GM18499 (cell line): ENCODE results near the gene YOD1.

Experiments used
- ATAC-seq: cut with Tn5 transposase; IDR thresholded peaks from one replicate; pipeline ENCODE4 v1.9.1; 2021; ENCODE audit warnings: moderate number of reproducible peaks; ENCODE audit not compliant: insufficient read depth, unreplicated experiment

Gene YOD1

GRCh38 chr1:207073906-207074820, 23.2 kb upstream of the YOD1 start:
- ATAC-seq: no peak

DNA sequence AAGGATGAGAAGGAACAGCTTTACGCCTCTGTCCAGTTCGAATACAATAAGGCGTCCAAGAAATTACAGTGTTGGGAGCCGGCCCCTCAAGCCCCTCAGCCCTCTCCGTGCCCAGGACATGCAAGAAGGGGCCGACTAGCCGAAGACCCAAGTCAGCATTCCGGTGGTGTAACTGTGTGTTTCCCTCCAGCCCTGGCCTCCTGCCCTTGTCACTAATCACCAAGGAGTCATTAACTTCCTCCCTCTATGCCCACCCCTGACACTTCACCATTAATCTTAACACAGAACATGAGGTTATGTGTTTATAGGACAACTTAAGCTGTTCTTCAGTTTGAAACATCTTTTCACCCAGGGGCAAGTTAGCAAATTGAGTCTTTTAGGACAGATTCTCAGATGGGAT, 21.2 kb upstream of the YOD1 start:
- no peak for ATAC-seq

- ATAC-seq: no peak
Measured at GRCh38 chr1:207071426-207071825, 20.4 kb upstream of the YOD1 start.

DNA sequence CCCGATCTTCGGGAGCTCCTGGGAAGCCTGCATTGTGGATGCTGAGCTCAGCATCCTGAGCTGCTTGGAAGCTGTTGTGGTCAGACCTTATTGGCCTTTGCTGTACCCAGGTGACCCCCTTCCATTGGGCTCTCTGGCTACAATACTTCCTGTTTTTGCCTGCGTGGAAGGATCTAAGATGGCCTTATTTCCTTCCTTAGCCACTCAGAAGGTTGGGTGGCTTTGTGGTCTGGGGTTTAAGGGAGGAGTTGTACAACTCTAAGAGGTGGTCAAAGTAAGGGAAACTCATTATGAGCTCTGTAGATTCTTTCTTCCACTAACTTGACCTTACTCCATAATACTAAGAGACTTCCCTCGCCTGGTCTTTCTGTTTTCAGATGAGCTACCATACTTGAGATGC, 19.8 kb upstream of the YOD1 start:
- no peak for ATAC-seq

DNA sequence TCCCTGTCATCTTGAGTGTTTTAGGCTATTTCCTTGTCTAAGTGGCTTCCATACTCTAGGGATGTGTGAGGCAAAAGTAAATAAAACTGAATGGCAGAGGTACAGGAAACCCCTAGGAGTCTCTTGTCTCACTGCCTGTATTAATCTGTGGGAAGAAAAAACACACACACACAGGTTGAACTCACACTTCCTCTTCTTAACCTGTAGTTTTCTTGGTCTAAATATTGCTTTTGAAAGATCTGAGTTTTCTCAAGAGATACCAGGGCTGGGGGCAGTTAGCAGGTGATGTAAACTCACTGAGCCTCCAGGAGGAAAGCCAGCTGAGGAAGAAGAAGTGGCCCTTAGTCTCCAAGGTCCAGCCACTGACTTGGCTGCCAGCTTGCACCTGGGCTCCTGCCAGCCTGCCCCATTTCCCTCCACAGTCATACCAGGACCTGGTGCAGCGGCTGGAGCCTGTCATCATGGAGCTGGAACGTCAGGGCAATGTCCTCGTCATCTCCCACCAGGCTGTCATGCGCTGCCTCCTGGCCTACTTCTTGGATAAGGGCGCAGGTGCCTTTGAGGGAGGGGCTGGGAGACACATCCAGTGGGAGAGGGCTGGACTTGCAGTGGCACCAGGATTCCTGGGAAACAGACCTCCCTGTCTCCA, 19.0 kb upstream of the YOD1 start:
- no peak for ATAC-seq

DNA sequence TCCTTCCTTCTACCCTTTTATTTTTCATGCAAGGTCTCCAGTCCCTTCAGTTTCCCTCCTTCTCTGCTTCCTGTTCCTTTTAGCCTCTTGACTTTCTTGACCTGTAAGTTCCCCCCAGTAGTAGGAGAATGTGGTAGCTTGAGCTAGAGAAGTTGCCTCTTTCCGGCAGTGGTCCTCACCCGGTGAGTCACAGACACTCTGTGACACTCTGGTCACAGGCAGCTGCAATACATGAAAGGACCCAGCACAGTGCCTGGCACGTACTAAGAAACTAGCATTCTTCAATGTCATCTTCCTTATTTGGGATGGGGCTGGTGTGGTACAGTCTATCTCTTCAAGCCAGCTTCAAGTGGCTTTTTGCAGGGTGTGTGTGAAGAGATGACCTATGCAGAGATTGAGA, 18.1 kb upstream of the YOD1 start:
- ATAC-seq: no peak

DNA sequence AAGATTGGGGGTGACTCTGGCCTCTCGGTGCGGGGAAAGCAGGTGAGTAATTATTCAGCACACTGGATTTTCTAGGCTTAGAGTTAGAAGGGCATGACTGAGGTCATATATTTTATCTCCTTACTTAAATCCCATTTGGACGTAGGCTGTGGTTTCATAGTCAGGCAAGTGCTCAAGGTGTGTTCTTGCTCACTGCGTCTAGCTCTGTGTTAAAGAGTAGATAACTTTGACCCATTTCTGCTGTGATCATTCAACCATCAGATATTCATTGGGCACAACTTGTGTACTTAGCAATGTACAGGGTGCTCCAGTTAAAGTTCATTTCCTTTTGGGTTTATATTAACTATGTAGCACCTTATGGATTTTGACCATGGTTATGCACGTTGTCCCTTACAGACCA, 16.7 kb upstream of the YOD1 start:
- ATAC-seq: no peak

GRCh38 chr1:207067185-207067584, 16.2 kb upstream of the YOD1 start:
- ATAC-seq: no peak

- ATAC-seq: no peak
Measured at GRCh38 chr1:207064561-207064960, 13.6 kb upstream of the YOD1 start.

GRCh38 chr1:207063014-207063413, 12.0 kb upstream of the YOD1 start:
- ATAC-seq: no peak

GRCh38 chr1:207062058-207062457, 11.1 kb upstream of the YOD1 start:
- no peak for ATAC-seq

GRCh38 chr1:207060596-207060995, 9.6 kb upstream of the YOD1 start:
- no peak for ATAC-seq

DNA sequence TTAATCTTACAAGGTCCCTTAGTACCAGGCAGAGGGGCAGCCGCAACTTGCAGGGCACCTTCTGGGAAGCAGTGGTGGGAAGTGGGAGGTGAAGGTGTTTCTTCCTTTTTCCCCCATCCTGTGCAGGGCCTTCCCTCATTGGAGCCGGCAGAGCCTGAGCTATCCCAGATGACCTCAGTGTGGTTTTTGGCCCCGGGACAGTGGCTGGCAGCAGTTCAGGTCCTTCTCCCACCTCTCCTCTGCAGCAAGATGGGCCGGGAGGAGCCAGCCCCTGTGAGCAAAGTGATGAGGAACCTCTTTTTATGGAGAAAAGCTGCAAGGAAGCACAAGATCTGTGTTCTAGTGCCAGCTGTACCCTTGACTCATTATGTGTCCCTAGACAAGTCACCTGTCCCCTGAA, 8.9 kb upstream of the YOD1 start:
- ATAC-seq: no peak

- no peak for ATAC-seq
Measured at GRCh38 chr1:207058878-207059867, 8.2 kb upstream of the YOD1 start.

DNA sequence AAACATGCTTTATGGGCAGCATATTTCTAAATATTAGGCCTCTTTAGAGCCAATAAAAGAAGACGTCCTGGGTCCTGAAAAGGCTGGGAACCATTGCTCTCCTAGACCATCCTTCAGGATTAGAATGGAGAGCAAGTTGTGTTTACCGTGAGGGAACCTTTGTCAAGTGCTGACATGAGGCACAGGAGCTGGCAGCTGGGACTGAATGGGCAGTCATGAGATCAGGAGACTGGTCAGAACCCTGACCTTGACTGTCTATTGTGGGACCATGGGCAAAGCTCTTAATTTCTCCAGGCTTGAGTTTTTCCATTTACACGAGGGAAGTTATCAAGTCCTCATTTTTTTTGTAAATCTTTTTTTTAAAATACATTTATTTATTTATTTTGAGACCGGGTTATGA, 7.2 kb upstream of the YOD1 start:
- ATAC-seq: no peak

GRCh38 chr1:207056673-207057072, 5.7 kb upstream of the YOD1 start:
- ATAC-seq: no peak

- no peak for ATAC-seq
Measured at GRCh38 chr1:207055386-207056001, 4.5 kb upstream of the YOD1 start.

- no peak for ATAC-seq
Measured at GRCh38 chr1:207054491-207054890, 3.5 kb upstream of the YOD1 start.

DNA sequence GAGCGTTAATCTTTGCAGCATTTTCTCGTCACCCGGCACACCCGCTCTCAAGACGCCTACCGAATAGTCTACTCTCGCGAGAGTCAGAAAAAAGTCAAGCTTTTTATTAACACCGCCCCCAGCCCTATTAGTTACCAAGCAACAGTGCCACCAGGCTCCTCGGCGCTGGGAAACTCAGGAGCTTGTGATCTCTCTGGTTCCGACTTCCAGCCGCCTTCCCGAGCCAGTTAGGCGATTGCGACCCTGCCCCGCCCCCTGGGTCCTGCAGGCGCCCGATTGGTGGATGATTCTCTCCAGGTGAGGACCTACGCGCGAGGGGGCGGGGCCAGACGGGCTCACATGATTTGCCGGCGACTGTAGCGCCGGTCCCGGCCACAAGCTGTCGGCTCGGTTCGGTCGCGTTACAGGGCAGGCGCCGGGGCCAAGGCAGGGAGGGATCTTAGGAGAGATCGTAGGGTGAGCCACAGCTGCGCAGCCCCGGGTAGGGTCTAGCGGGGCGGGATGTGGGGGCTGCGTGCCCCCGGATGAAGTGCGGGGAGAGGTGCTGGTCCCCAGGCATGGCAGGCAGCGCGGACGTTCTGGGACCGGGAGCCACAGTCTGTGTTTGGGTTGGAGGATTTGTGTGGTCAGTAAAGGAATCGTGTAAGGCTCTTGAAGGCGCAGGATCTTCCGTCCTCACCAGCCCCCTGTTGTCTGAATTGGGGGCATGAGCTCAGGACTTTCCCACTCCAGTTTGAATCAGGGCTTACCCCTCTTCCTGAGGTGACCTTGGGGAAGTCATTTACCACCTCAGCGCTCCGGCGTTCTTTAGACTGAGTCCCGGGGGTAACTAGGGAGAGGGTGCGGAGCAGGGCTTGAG, 2.1 kb upstream of the YOD1 start, which contains the start of gene PFKFB2:
Gene PFKFB2 (plus strand): TSS at position 365 of the 859 bp plus-strand sequence. CDS start 1,443 bp downstream, outside the sequence.
- ATAC-seq: peak; percentile 42
